Kidney (tissue), 14 donors: ENCODE results near the gene ADARB1. TPM values are rescaled to one million over a fixed set of nuclear protein-coding genes. Genes with fewer than 3 reads are reported as not detected.

Experiments used
- DNase-seq, 5 donors: peaks; one replicate each; pipeline ENCODE4 v3.0.0-alpha.2; 2013 to 2020
- FAIRE-seq: peaks from 2 replicates; lab custom pipeline; 2012; peaks lifted over from hg19 to GRCh38; lab: Jason Lieb, UNC
- H3K27ac ChIP-seq, 2 donors: one replicate each; pipeline ENCODE4 v1.7.0; 2013; ENCODE audit warnings: low read depth in 2 of 2, low read length in 2 of 2, inconsistent platforms in 1 of 2
- H3K27me3 ChIP-seq: one replicate; pipeline ENCODE4 v1.7.1; 2013; ENCODE audit warnings: low read length, inconsistent platforms; ENCODE audit not compliant: control insufficient read depth, insufficient read depth
- H3K36me3 ChIP-seq, 3 donors: one replicate each; pipeline versions ENCODE4 v1.7.0 to v1.7.1; 2013; ENCODE audit warnings: low read length in 3 of 3, control low read depth in 1 of 3, inconsistent platforms in 1 of 3; ENCODE audit not compliant: insufficient read depth in 3 of 3, control insufficient read depth in 2 of 3
- H3K4me1 ChIP-seq, 3 donors: one replicate each; pipeline versions ENCODE4 v1.7.0 to v1.7.1; 2013; ENCODE audit warnings: low read length in 3 of 3, inconsistent platforms in 1 of 3, low read depth in 1 of 3; ENCODE audit not compliant: control insufficient read depth in 2 of 3, insufficient read depth in 2 of 3
- H3K4me3 ChIP-seq, 3 donors: one replicate each; pipeline versions ENCODE4 v1.7.0 to v1.8.1; 2013; ENCODE audit warnings: low read length in 3 of 3, control low read depth in 1 of 3, inconsistent platforms in 1 of 3
- H3K9ac ChIP-seq, 3 donors: one replicate each; pipeline versions ENCODE4 v1.7.0 to v1.7.1; 2013; ENCODE audit warnings: low read length in 3 of 3, control low read depth in 1 of 3, inconsistent platforms in 1 of 3
- H3K9me3 ChIP-seq, 3 donors: one replicate each; pipeline versions ENCODE4 v1.7.0 to v1.7.1; 2013; ENCODE audit warnings: low read length in 3 of 3, control low read depth in 1 of 3, inconsistent platforms in 1 of 3; ENCODE audit not compliant: control insufficient read depth in 2 of 3, insufficient read depth in 1 of 3
- intact Hi-C: fragments of 100-400 bp; cut with DNase I; formaldehyde crosslinking; loops from one replicate; pipeline ENCODE4 v1.11.1; 2022
- polyA plus RNA-seq: library from polyadenylated mRNA; stranded (reverse); fragments of 350-450 nt; fragmentation: Illumina TruSeq; extraction: RNeasy Lipid Tissue Mini Kit (QIAGEN cat#74804); gene quantifications from one replicate; pipeline ENCODE4 v1.2.3, GENCODE V29; 2014; ENCODE audit warnings: low read depth, low replicate concordance; ENCODE audit not compliant: insufficient read depth
- total RNA-seq: library from RNA; stranded (reverse); fragmentation: NEBNext Ultra II Directional; extraction: Animal tissue kit (Norgen Biotek cat#: 25700); gene quantifications from one replicate; pipeline ENCODE4 v1.2.1, GENCODE V29; 2021
- TF ChIP-seq, protein P1 (sequence below): IDR thresholded peaks from 3 replicates; pipeline ENCODE4 v1.5.1; 2012; ENCODE audit warnings: mild to moderate bottlenecking, moderate library complexity, borderline replicate concordance; ENCODE audit not compliant: insufficient read depth; ENCODE audit errors: extremely low read depth
- donor health status: control.
- donor health status: control.
- donor health status: control.
- donor health status: control.
- donor health status: control.
- donor health status: DM: yes; HTN: yes; CAD: no.
- donor health status: Normal renal cell carcinoma (clear cell type).

Gene ADARB1
- total and polyA plus RNA-seq, 2 donors from 2014 or later: 6.7 to 34.9 TPM

DNA sequence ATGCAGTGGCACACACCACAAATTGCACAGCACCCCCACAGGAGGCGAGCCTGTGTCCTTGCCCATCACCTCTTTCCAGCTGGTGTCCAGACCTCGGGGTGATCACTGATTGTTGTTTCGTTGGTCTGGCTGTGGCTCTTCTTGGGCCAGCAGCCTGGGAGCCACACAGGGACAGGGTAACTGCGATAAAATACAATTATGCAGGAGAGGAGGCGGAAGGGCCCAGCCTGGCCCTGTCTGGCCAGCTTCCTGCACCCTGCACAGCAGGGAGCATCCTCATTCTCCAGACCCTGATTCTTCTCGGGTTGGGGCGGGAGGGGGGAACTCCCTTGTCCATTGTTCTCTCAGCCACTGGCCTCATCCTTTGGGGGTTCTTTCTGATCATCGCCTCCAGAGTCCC, 83.6 kb downstream of the ADARB1 start:
- TF ChIP-seq, protein P1, sequence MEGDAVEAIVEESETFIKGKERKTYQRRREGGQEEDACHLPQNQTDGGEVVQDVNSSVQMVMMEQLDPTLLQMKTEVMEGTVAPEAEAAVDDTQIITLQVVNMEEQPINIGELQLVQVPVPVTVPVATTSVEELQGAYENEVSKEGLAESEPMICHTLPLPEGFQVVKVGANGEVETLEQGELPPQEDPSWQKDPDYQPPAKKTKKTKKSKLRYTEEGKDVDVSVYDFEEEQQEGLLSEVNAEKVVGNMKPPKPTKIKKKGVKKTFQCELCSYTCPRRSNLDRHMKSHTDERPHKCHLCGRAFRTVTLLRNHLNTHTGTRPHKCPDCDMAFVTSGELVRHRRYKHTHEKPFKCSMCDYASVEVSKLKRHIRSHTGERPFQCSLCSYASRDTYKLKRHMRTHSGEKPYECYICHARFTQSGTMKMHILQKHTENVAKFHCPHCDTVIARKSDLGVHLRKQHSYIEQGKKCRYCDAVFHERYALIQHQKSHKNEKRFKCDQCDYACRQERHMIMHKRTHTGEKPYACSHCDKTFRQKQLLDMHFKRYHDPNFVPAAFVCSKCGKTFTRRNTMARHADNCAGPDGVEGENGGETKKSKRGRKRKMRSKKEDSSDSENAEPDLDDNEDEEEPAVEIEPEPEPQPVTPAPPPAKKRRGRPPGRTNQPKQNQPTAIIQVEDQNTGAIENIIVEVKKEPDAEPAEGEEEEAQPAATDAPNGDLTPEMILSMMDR: no peak
- intact Hi-C loops: no loop called here
- FAIRE-seq (no peak), DNase-seq (no peak)
- Histone ChIP-seq H3K4me1 (no peaks in the 10 kb centered on the region), H3K36me3 (no peaks in the 10 kb centered on the region), H3K9ac (no peak overlapping the region), H3K9me3 (no peaks in the 10 kb centered on the region), H3K4me3 (no peak overlapping the region), H3K27me3 (no peaks in the 10 kb centered on the region), H3K27ac (no peak overlapping the region)

DNA sequence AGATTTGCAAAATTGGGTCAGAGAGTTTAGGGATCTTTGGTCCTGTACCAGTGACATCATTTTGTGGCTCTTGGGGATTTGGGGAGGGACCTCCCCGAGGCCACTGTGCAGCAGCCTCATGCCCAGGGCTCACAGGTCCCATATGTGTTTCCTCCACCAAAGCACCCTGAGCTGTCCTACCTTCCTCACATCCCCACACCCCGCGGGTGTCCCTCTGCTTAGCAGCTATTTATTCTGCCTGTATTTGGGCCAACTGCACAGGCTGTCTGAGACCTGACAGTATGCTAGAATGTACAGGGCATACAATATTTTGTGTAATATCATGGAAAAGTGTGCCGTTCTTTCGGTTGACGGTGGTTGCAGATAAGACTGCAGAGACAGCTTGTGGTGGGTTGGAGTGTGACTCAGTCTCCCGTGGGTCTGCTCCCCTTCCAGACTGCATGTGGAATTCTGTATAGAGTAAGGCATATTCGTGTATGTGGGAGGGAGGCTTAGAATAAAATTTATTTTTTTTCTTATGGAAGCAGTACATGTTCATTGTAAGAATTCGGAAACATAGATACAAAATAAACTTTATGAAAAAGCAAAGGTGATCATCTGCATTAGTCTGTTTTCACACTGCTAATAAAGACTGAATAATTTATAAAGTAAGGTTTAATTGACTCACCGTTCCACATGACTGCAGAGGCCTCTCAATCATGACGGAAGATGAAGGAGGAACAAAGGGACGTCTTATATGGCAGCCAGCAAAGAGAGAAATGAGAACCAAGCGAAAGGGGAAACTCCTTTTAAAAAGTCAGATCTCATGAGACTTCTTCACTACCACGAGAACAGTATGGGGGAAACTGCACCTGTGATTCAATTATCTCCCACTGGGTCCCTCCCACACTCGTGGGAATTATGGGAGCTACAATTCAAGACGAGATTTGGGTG, 84.4 kb downstream of the ADARB1 start:
- no peak overlapping the region for H3K9ac ChIP-seq
- H3K4me3 ChIP-seq: no peak overlapping the region
- H3K27ac ChIP-seq: no peak overlapping the region
- FAIRE-seq: no peak
- no peaks in the 10 kb centered on the region for H3K4me1 ChIP-seq
- no peaks in the 10 kb centered on the region for H3K36me3 ChIP-seq
- H3K9me3 ChIP-seq: no peaks in the 10 kb centered on the region
- intact Hi-C loops: no loop called here
- no peaks in the 10 kb centered on the region for H3K27me3 ChIP-seq
- TF ChIP-seq, protein P1: no peak
- DNase-seq: no peak

DNA sequence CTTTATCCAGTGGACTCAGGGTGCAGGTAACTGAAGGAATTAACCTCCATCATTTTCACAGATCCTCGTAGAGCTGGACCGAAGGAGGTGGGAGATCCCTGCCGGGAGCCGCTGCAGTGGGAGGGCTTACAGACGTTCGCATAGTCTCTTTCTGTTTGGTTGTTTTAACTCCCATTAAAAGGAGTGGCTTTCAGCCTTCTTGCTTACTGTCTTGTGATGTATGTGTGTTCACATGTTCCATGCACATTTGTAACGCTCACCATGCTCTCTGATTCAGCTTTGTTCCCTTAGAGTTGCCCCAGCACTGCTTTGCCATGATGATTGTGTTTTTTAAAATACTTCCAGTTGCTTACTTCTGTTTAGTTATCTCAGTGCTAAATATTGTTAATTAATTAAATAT, 85.8 kb downstream of the ADARB1 start:
- intact Hi-C loops: no loop called here
- Histone ChIP-seq H3K4me1 (no peaks in the 10 kb centered on the region), H3K27ac (no peak overlapping the region), H3K36me3 (no peaks in the 10 kb centered on the region), H3K27me3 (no peaks in the 10 kb centered on the region), H3K9ac (no peak overlapping the region), H3K9me3 (no peaks in the 10 kb centered on the region), H3K4me3 (no peak overlapping the region)
- FAIRE-seq (no peak), DNase-seq (no peak)
- TF ChIP-seq, protein P1: no peak
